ENCODE data around the gene PXK.

- TF ChIP-seq CTCF (IDR thresholded peaks at IDR 0.05) (no peak), POLR2AphosphoS5 (IDR thresholded peaks at IDR 0.05) (no peak), POLR2A (IDR thresholded peaks at IDR 0.05) (no peak)
Observed at GRCh38 chr3:58337190-58337589, 4.5 kb downstream of the PXK start.
